IMR-90 (cell line): ENCODE data around the gene TRIO. TPM values are rescaled to one million over a fixed set of nuclear protein-coding genes. Genes with fewer than 3 reads are reported as not detected.

Experiments
- ATAC-seq: fragments of 200-7000 bp; cut with Tn5 transposase; 2 replicates; pipeline ENCODE4 v1.9.1; 2020; ENCODE audit warnings: low read depth, mild to moderate bottlenecking, moderate library complexity
- BruUV-seq: library from RNA; stranded (reverse); fragments of 400-500 nt; replicated peaks from 2 replicates; lab custom pipeline; 2021; lab: Mats Ljungman, UMichigan
- CTCF ChIA-PET: fragments of 300-600 bp; formaldehyde crosslinking; extraction: SDS; loops from one replicate; lab custom pipeline; 2021; ENCODE audit warnings: antibody characterized with exemption; lab: Yijun Ruan, JAX
- POLR2A ChIA-PET: fragments of 300-600 bp; sonication (Branson Sonifier 250); formaldehyde crosslinking; loops from one replicate; lab custom pipeline; 2022; ENCODE audit warnings: antibody characterized with exemption; ENCODE audit not compliant: unreplicated experiment; lab: Charles Lee
- DNase-seq: peaks from one replicate; pipeline ENCODE4 v3.0.0; 2013
- H2AFZ ChIP-seq: replicated peaks from 2 replicates; pipeline ENCODE3; 2013; ENCODE audit warnings: low read length, mild to moderate bottlenecking; ENCODE audit not compliant: poor library complexity
- H2AK5ac ChIP-seq: 2 replicates; pipeline ENCODE4 v1.6.1; 2013; ENCODE audit warnings: low read depth, low read length, inconsistent platforms
- H2AK9ac ChIP-seq: replicated peaks from 2 replicates; pipeline ENCODE3; 2013; ENCODE audit warnings: mild to moderate bottlenecking, low read depth, low read length, moderate library complexity; ENCODE audit not compliant: poor library complexity
- H2BK120ac ChIP-seq: 2 replicates; pipeline ENCODE4 v1.6.1; 2013; ENCODE audit warnings: low read depth, low read length, inconsistent platforms
- H2BK15ac ChIP-seq: 3 replicates; pipeline ENCODE4 v1.6.1; 2013; ENCODE audit warnings: low read depth, low read length, inconsistent platforms
- H2BK20ac ChIP-seq: 2 replicates; pipeline ENCODE4 v1.6.1; 2013; ENCODE audit warnings: low read depth, mild to moderate bottlenecking, inconsistent platforms, low read length, moderate library complexity
- H2BK5ac ChIP-seq: 2 replicates; pipeline ENCODE4 v1.6.1; 2013; ENCODE audit warnings: mild to moderate bottlenecking, low read depth, low read length, inconsistent platforms; ENCODE audit not compliant: poor library complexity, severe bottlenecking
- H3K14ac ChIP-seq: replicated peaks from 2 replicates; pipeline ENCODE4 v1.6.1; 2013; ENCODE audit warnings: low read depth, low read length, inconsistent platforms
- H3K18ac ChIP-seq: 2 replicates; pipeline ENCODE4 v1.6.1; 2013; ENCODE audit warnings: low read depth, low read length, control low read depth
- H3K23ac ChIP-seq: 2 replicates; pipeline ENCODE4 v1.6.1; 2013; ENCODE audit warnings: low read depth, low read length, inconsistent platforms
- H3K27ac ChIP-seq: 2 replicates; pipeline ENCODE4 v1.5.1; 2013; ENCODE audit warnings: mild to moderate bottlenecking, control low read depth, low read length; ENCODE audit not compliant: insufficient read depth
- H3K27me3 ChIP-seq: 2 replicates; pipeline ENCODE4 v1.6.1; 2013; ENCODE audit warnings: low read length; ENCODE audit not compliant: control insufficient read depth, insufficient read depth
- H3K36me3 ChIP-seq: 2 replicates; pipeline ENCODE4 v1.6.1; 2013; ENCODE audit warnings: low read length, mixed read lengths; ENCODE audit not compliant: control insufficient read depth, insufficient read depth
- H3K4ac ChIP-seq: 2 replicates; pipeline ENCODE4 v1.6.1; 2013; ENCODE audit warnings: low read depth, low read length, inconsistent platforms
- H3K4me1 ChIP-seq: 2 replicates; pipeline ENCODE4 v1.6.1; 2013; ENCODE audit warnings: low read length, mixed read lengths; ENCODE audit not compliant: control insufficient read depth, insufficient read depth
- H3K4me2 ChIP-seq: 2 replicates; pipeline ENCODE4 v1.6.1; 2013; ENCODE audit warnings: low read depth, mild to moderate bottlenecking, control low read depth, low read length, moderate library complexity
- H3K4me3 ChIP-seq: 2 replicates; pipeline ENCODE4 v1.5.1; 2013; ENCODE audit warnings: low read depth, mild to moderate bottlenecking, control low read depth, low read length, moderate library complexity; ENCODE audit not compliant: insufficient read depth
- H3K56ac ChIP-seq: 2 replicates; pipeline ENCODE4 v1.6.1; 2013; ENCODE audit warnings: low read length, inconsistent platforms; ENCODE audit not compliant: insufficient read depth; ENCODE audit errors: extremely low read depth
- H3K79me1 ChIP-seq, 2 experiments: 2 replicates each; pipeline ENCODE4 v1.6.1; 2013; ENCODE audit warnings: low read length in 2 of 2, inconsistent platforms in 1 of 2, low read depth in 1 of 2
- H3K9ac ChIP-seq: 2 replicates; pipeline ENCODE4 v1.6.1; 2013; ENCODE audit warnings: low read depth, low read length, control low read depth
- H3K9me1 ChIP-seq: 2 replicates; pipeline ENCODE4 v1.6.1; 2013; ENCODE audit warnings: low read length, inconsistent platforms; ENCODE audit not compliant: insufficient read depth
- H3K9me3 ChIP-seq: 2 replicates; pipeline ENCODE4 v1.6.1; 2013; ENCODE audit warnings: low read length; ENCODE audit not compliant: control insufficient read depth, insufficient read depth
- H4K20me1 ChIP-seq: 2 replicates; pipeline ENCODE4 v1.6.1; 2013; ENCODE audit warnings: low read length, inconsistent platforms; ENCODE audit not compliant: insufficient read depth
- H4K5ac ChIP-seq: 2 replicates; pipeline ENCODE4 v1.6.1; 2013; ENCODE audit warnings: mild to moderate bottlenecking, low read depth, low read length, control low read depth
- H4K8ac ChIP-seq, 2 experiments: 2 replicates each; pipeline ENCODE4 v1.6.1; 2013; ENCODE audit warnings: low read depth in 2 of 2, low read length in 2 of 2, control low read depth in 1 of 2, inconsistent platforms in 1 of 2
- H4K91ac ChIP-seq: 2 replicates; pipeline ENCODE4 v1.6.1; 2013; ENCODE audit warnings: low read depth, low read length, inconsistent platforms; ENCODE audit not compliant: insufficient read depth
- BHLHE40 ChIP-seq: fragments of 150-350 bp; IDR thresholded peaks from 2 replicates; pipeline ENCODE4 v1.6.1; 2016; ENCODE audit warnings: mild to moderate bottlenecking, low read depth, low read length
- CTCF ChIP-seq: conservative IDR thresholded peaks from 2 replicates; pipeline ENCODE4 v1.5.1; 2012; ENCODE audit warnings: mild to moderate bottlenecking, low read depth, low read length, improper control_type of control experiment
- MAZ ChIP-seq: IDR thresholded peaks from 2 replicates; pipeline ENCODE4 v1.6.1; 2012; ENCODE audit warnings: low read depth, mild to moderate bottlenecking, low read length, improper control_type of control experiment, moderate library complexity, borderline replicate concordance
- RAD21 ChIP-seq: IDR thresholded peaks from 2 replicates; pipeline ENCODE4 v1.6.1; 2012; ENCODE audit warnings: low read length, improper control_type of control experiment
- RFX5 ChIP-seq: IDR thresholded peaks from 2 replicates; pipeline ENCODE4 v1.8.0; 2012; ENCODE audit warnings: low read depth, mild to moderate bottlenecking, low read length, moderate library complexity
- SMC3 ChIP-seq: fragments of 150-350 bp; IDR thresholded peaks from 2 replicates; pipeline ENCODE4 v1.6.1; 2016; ENCODE audit warnings: low read depth, mild to moderate bottlenecking, antibody characterized with exemption, low read length, moderate library complexity
- WGBS, 2 experiments: methylation state at CpG; one replicate each; pipeline versions ENCODE4 v1.1.5 to v1.1.7; 2013; ENCODE audit warnings: missing lambda C conversion rate in 2 of 2; ENCODE audit not compliant: insufficient read length in 1 of 2; ENCODE audit errors: extremely low coverage in 2 of 2; 5-methylcytosine and 5-hydroxymethylcytosine counted together
- dilution Hi-C: fragments of 300-500 bp; cut with HindIII; formaldehyde crosslinking; loops from one replicate; pipeline ENCODE4 v1.14.3; 2018; ENCODE audit warnings: low sequenced_read_pairs; ENCODE audit not compliant: unreplicated experiment
- in situ Hi-C: fragments of 300-500 bp; cut with MboI; formaldehyde crosslinking; loops from 3 replicates; pipeline ENCODE4 v1.14.3; 2019; ENCODE audit warnings: low sequenced_read_pairs, inconsistent platforms, mixed read lengths
- intact Hi-C: fragments of 100-400 bp; cut with micrococcal nuclease; formaldehyde crosslinking; loops from 2 replicates; pipeline ENCODE4 v1.10.0; 2022
- polyA plus RNA-seq, 3 experiments: library from polyadenylated mRNA; depleted of rRNA; stranded (reverse); fragments of >200 nt; gene quantifications; 2 replicates each; pipeline ENCODE4 v1.2.3, GENCODE V29; 2012; ENCODE audit warnings: low replicate concordance in 1 of 3
- total RNA-seq: library from RNA; depleted of rRNA; stranded (reverse); fragments of >200 nt; gene quantifications from 2 replicates; pipeline ENCODE4 v1.2.3, GENCODE V29; 2012

Gene TRIO
- total and polyA plus RNA-seq, 2 of the 4 experiments (the other 2 are of a cell fraction) = 206 to 522 TPM

DNA sequence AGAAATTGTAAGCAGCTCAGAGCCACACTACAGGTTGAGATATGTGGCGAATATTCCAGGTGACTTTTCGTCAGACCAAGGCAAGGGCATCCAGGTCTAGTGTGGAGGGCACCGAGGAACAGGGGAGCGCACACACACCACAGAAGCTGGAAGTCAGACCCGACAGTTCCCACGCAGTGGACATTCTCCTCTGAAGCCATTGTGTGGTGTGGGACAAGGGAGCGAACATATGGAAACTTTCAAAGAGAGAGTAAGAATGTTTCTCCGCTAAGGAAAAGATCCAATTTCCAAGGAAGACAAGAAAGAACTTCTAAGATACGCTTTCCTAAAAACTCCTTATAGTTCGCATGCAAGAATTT lies 297.1 kb downstream of the TRIO start:
- H4K20me1 ChIP-seq = peaks cover 94% of the 10 kb centered on the region
- peak overlapping the region; percentile 84 for H3K23ac ChIP-seq
- H4K8ac ChIP-seq = peak overlapping the region; percentile 14 to 25; a peak in 2 of 4 replicates
- H3K56ac ChIP-seq = peak overlapping the region; percentile 59; the same call in 1 of the 2 replicates
- peak overlapping the region; percentile 16; the same call in 1 of the 2 replicates for H3K4me3 ChIP-seq
- H3K18ac ChIP-seq = peak overlapping the region; percentile 87
- H3K27ac ChIP-seq = peak overlapping the region; percentile 98
- H3K9ac ChIP-seq = peak overlapping the region; percentile 76
- no peak for TF ChIP-seq BHLHE40
- TF ChIP-seq CTCF = no peak
- TF ChIP-seq SMC3 = no peak
- TF ChIP-seq MAZ = no peak
- no peak for TF ChIP-seq RFX5
- no peak for TF ChIP-seq RAD21
- H3K27me3 ChIP-seq = no peaks in the 10 kb centered on the region
- H2AK9ac ChIP-seq = peak overlapping the region; percentile 73
- peaks cover 41% of the 10 kb centered on the region for H3K9me1 ChIP-seq
- peak overlapping the region; percentile 59 for H2BK120ac ChIP-seq
- peak overlapping the region; percentile 52 for H2BK20ac ChIP-seq
- no TSS peak for BruUV-seq
- H3K79me1 ChIP-seq = peaks cover 28 to 84% of the 10 kb centered on the region in 2 experiments
- peak overlapping the region; percentile 86 for H2BK5ac ChIP-seq
- H3K9me3 ChIP-seq = no peaks in the 10 kb centered on the region
- ATAC-seq (peak; percentile 35), DNase-seq (no peak)
- CTCF ChIA-PET = no interaction called here
- H3K14ac ChIP-seq = peak overlapping the region; percentile 64; the same call in 1 of the 2 replicates
- dilution Hi-C loops = no loop called here
- POLR2A ChIA-PET = no interaction called here
- H2AFZ ChIP-seq = no peak overlapping the region
- in situ Hi-C loops = no loop called here
- 20% methylated on average over 2 of the region's 10 CpGs; no CpG with 5 or more reads in 1 of the 2 experiments for WGBS, 2 experiments
- H2AK5ac ChIP-seq = peak overlapping the region; percentile 63
- H3K36me3 ChIP-seq = peaks cover 39% of the 10 kb centered on the region
- H3K4ac ChIP-seq = peak overlapping the region; percentile 86
- H2BK15ac ChIP-seq = peak overlapping the region; percentile 69; the same call in 1 of the 3 replicates
- H4K91ac ChIP-seq = peak overlapping the region; percentile 61
- intact Hi-C loops = no loop called here
- peaks cover 42% of the 10 kb centered on the region for H3K4me1 ChIP-seq
- peak overlapping the region; percentile 94 for H3K4me2 ChIP-seq
- H4K5ac ChIP-seq = peak overlapping the region; percentile 66; the same call in 1 of the 2 replicates
